WTC11 (cell line): ENCODE results near the gene WDR90. TPM values are rescaled to one million over a fixed set of nuclear protein-coding genes. Genes with fewer than 3 reads are reported as not detected.

Source experiments
- ATAC-seq: fragments of 200-7000 bp; cut with Tn5 transposase; 2 replicates; pipeline ENCODE4 v1.10.0; 2021; ENCODE audit warnings: mild to moderate bottlenecking, moderate library complexity
- CTCF ChIA-PET: fragments of 300-600 bp; sonication (Branson Sonifier 250); formaldehyde crosslinking; loops from one replicate; lab custom pipeline; 2021; ENCODE audit warnings: antibody characterized with exemption; lab: Charles Lee
- POLR2A ChIA-PET: fragments of 350-600 bp; sonication (Branson Sonifier 250); formaldehyde crosslinking; loops from one replicate; lab custom pipeline; 2021; ENCODE audit warnings: antibody characterized with exemption; lab: Charles Lee
- DNase-seq: peaks from one replicate; pipeline ENCODE4 v3.0.0; 2021; ENCODE audit warnings: low spot score
- H3K27ac Mint-ChIP-seq: 2 replicates; pipeline ENCODE4 v1.8.0; 2021; ENCODE audit warnings: mixed read lengths
- H3K27me3 Mint-ChIP-seq: 2 replicates; pipeline ENCODE4 v1.8.0; 2021; ENCODE audit warnings: low read depth, mild to moderate bottlenecking, moderate library complexity, mixed read lengths
- H3K36me3 Mint-ChIP-seq: 2 replicates; pipeline ENCODE4 v1.8.0; 2021; ENCODE audit warnings: mixed read lengths
- H3K4me1 Mint-ChIP-seq: 2 replicates; pipeline ENCODE4 v1.8.0; 2022; ENCODE audit warnings: mixed read lengths
- H3K4me3 Mint-ChIP-seq: 2 replicates; pipeline ENCODE4 v1.8.0; 2021; ENCODE audit warnings: mild to moderate bottlenecking, moderate library complexity, mixed read lengths
- H3K9me3 Mint-ChIP-seq: 2 replicates; pipeline ENCODE4 v1.8.0; 2021; ENCODE audit warnings: mixed read lengths
- CBFB ChIP-seq: sonication (generic); formaldehyde crosslinking; IDR thresholded peaks from 2 replicates; pipeline ENCODE4 v1.8.1; 2022; ENCODE audit warnings: mild to moderate bottlenecking, low read depth, missing genetic modification reagents
- CREM ChIP-seq: sonication (generic); formaldehyde crosslinking; IDR thresholded peaks from 2 replicates; pipeline ENCODE4 v1.8.1; 2022; ENCODE audit warnings: mild to moderate bottlenecking, missing genetic modification reagents, moderate library complexity
- ELF4 ChIP-seq: sonication (generic); formaldehyde crosslinking; IDR thresholded peaks from 2 replicates; pipeline ENCODE4 v1.8.1; 2022; ENCODE audit warnings: low read depth, mild to moderate bottlenecking, moderate library complexity, missing genetic modification reagents
- FOXK1 ChIP-seq: sonication (generic); formaldehyde crosslinking; IDR thresholded peaks from 2 replicates; pipeline ENCODE4 v1.8.0; 2022; ENCODE audit warnings: mild to moderate bottlenecking, moderate library complexity, missing genetic modification reagents
- GRHL2 ChIP-seq: fragments of 250-450 bp; sonication (Bioruptor Pico); IDR thresholded peaks from 2 replicates; pipeline ENCODE4 v1.8.0; 2022; ENCODE audit warnings: mild to moderate bottlenecking, moderate library complexity; ENCODE audit not compliant: insufficient replicate concordance, severe bottlenecking
- JAZF1 ChIP-seq: fragments of 250-450 bp; sonication (Bioruptor Pico); IDR thresholded peaks from 2 replicates; pipeline ENCODE4 v1.9.0; 2021; ENCODE audit warnings: moderate library complexity, mild to moderate bottlenecking, inconsistent platforms
- NFATC4 ChIP-seq: fragments of 250-450 bp; sonication (Bioruptor Pico); IDR thresholded peaks from 2 replicates; pipeline ENCODE4 v1.9.0; 2021; ENCODE audit warnings: mild to moderate bottlenecking
- NFYB ChIP-seq: sonication (generic); formaldehyde crosslinking; conservative IDR thresholded peaks from 2 replicates; pipeline ENCODE4 v1.8.0; 2022; ENCODE audit warnings: low read depth, missing genetic modification reagents
- NR3C1 ChIP-seq: sonication (generic); formaldehyde crosslinking; conservative IDR thresholded peaks from 2 replicates; pipeline ENCODE4 v1.8.1; 2023; ENCODE audit warnings: low read depth, mild to moderate bottlenecking, missing genetic modification reagents
- PRRX2 ChIP-seq: fragments of 250-450 bp; sonication (Bioruptor Pico); IDR thresholded peaks from 2 replicates; pipeline ENCODE4 v1.8.0; 2021; ENCODE audit warnings: mild to moderate bottlenecking
- SMAD4 ChIP-seq: sonication (generic); formaldehyde crosslinking; IDR thresholded peaks from 2 replicates; pipeline ENCODE4 v1.8.0; 2022; ENCODE audit warnings: mild to moderate bottlenecking, missing genetic modification reagents
- TCF7 ChIP-seq: sonication (generic); formaldehyde crosslinking; IDR thresholded peaks from 2 replicates; pipeline ENCODE4 v1.8.0; 2022; ENCODE audit warnings: mild to moderate bottlenecking, low read depth, missing genetic modification reagents, moderate library complexity
- TEAD4 ChIP-seq: sonication (generic); formaldehyde crosslinking; IDR thresholded peaks from 2 replicates; pipeline ENCODE4 v1.8.0; 2022; ENCODE audit warnings: mild to moderate bottlenecking, missing genetic modification reagents
- ZNF121 ChIP-seq: sonication (generic); formaldehyde crosslinking; IDR thresholded peaks from 2 replicates; pipeline ENCODE4 v1.8.0; 2023; ENCODE audit warnings: missing genetic modification reagents
- ZNF138 ChIP-seq: sonication (generic); formaldehyde crosslinking; conservative IDR thresholded peaks from 2 replicates; pipeline ENCODE4 v1.8.1; 2022; ENCODE audit warnings: mild to moderate bottlenecking, moderate library complexity, missing genetic modification reagents
- ZNF232 ChIP-seq: sonication (generic); formaldehyde crosslinking; IDR thresholded peaks from 2 replicates; pipeline ENCODE4 v1.8.0; 2022; ENCODE audit warnings: mild to moderate bottlenecking, missing genetic modification reagents
- ZNF263 ChIP-seq: sonication (generic); formaldehyde crosslinking; IDR thresholded peaks from 2 replicates; pipeline ENCODE4 v1.8.1; 2022; ENCODE audit warnings: low read depth, mild to moderate bottlenecking, moderate library complexity, missing genetic modification reagents
- ZNF671 ChIP-seq: fragments of 250-450 bp; sonication (Bioruptor Pico); IDR thresholded peaks from 2 replicates; pipeline ENCODE4 v1.8.0; 2021; ENCODE audit warnings: mild to moderate bottlenecking
- total RNA-seq: library from RNA; stranded (reverse); gene quantifications from 3 replicates; pipeline ENCODE4 v1.2.3, GENCODE V29; 2021
- TF ChIP-seq, protein P1 (sequence below): sonication (generic); formaldehyde crosslinking; IDR thresholded peaks from 2 replicates; pipeline ENCODE4 v1.8.1; 2022; ENCODE audit warnings: mild to moderate bottlenecking, moderate library complexity, missing genetic modification reagents
- TF ChIP-seq, protein P2 (sequence below): fragments of 250-450 bp; sonication (Bioruptor Pico); IDR thresholded peaks from 2 replicates; pipeline ENCODE4 v1.9.0; 2021; ENCODE audit warnings: mild to moderate bottlenecking
- TF ChIP-seq, protein P3 (sequence below): sonication (generic); formaldehyde crosslinking; conservative IDR thresholded peaks from 2 replicates; pipeline ENCODE4 v1.8.1; 2023; ENCODE audit warnings: mild to moderate bottlenecking, low read depth, missing genetic modification reagents, moderate library complexity
- TF ChIP-seq, protein P4 (sequence below): fragments of 250-450 bp; sonication (Bioruptor Pico); IDR thresholded peaks from 2 replicates; pipeline ENCODE4 v1.9.0; 2021; ENCODE audit warnings: moderate library complexity, mild to moderate bottlenecking, inconsistent platforms, borderline replicate concordance
- TF ChIP-seq, protein P5 (sequence below): sonication (generic); formaldehyde crosslinking; IDR thresholded peaks from 2 replicates; pipeline ENCODE4 v1.8.1; 2022; ENCODE audit warnings: low read depth, mild to moderate bottlenecking, moderate library complexity, missing genetic modification reagents, borderline replicate concordance

Gene WDR90
- total RNA-seq, 1 experiment from 2014 or later: 75.8 TPM

DNA sequence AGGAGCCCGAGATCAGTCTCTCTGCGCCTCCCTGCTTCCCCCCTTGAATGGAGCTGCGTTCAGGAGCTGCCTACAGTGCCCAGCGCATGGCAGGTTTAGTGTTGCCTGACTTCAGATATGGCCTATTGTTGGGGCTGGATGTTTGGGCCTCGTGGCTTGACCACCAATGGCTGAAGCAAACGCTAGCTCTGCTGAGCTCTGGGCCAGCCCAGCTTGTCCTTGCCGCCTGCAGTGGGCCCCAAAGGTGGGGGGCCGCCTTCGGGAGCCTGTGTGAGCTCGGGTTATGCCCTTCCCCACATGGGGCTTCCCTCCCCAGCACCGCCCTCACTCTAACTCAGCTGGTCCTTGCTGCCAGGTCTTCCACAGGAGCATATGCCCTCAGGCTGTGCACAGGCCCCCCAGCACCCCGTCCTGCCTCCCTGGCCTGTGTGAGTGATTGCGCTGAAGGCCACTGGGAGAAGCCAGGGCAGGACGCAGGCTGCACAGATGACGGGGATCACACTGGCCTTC lies 11.1 kb upstream of the WDR90 start (continued):
- TF ChIP-seq ZNF232 (CRISPR knock-in tag) (no peak), PRRX2 (CRISPR knock-in tag) (no peak), ZNF121 (CRISPR knock-in tag) (no peak)

DNA sequence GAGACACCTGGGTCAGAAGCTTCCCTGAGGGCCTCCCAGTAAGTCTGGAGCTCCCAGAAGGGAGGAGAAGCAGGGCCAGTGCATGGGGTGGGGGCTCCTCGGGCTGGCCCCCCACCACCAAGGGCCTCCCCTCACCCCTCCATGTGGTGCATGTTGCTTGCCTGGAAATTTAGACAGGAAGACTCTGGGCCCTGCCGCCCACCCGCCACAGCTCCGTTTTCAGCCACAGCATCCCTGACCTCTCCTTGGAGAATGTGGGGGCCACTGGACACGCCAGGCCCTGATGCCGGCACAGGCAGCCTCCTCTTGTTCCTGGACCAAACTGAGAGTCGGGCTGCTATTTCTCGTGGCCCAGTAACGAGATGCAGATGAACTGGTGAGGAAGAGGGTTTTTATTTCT lies 10.3 kb upstream of the WDR90 start:
- no peak for DNase-seq
- Mint-ChIP-seq H3K4me3 (peak overlapping the region; percentile 36), H3K27me3 (peaks cover 4% of the 10 kb centered on the region; the same call in 1 of the 2 replicates), H3K27ac (peak overlapping the region; percentile 72), H3K9me3 (no peaks in the 10 kb centered on the region), H3K36me3 (no peaks in the 10 kb centered on the region), H3K4me1 (peaks cover 19% of the 10 kb centered on the region)
- ChIA-PET POLR2A (interaction anchor here (0.8 to 1.5 kb wide), 2 partner anchors 9 to 22 kb away, joined by 5 to 7 read pairs; no protein-coding TSS in a partner anchor), CTCF (interaction anchor here (0.5 to 4.0 kb wide), 13 partner anchors 9 to 361 kb away, joined by 3 to 37 read pairs (median 5); partner anchors contain the start of genes RHOT2 and WDR90)
- no peak for ATAC-seq
- TF ChIP-seq CBFB (CRISPR knock-in tag) (no peak), ZNF671 (no peak)
- TF ChIP-seq, protein P1, sequence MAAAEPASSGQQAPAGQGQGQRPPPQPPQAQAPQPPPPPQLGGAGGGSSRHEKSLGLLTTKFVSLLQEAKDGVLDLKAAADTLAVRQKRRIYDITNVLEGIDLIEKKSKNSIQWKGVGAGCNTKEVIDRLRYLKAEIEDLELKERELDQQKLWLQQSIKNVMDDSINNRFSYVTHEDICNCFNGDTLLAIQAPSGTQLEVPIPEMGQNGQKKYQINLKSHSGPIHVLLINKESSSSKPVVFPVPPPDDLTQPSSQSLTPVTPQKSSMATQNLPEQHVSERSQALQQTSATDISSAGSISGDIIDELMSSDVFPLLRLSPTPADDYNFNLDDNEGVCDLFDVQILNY: no peak

DNA sequence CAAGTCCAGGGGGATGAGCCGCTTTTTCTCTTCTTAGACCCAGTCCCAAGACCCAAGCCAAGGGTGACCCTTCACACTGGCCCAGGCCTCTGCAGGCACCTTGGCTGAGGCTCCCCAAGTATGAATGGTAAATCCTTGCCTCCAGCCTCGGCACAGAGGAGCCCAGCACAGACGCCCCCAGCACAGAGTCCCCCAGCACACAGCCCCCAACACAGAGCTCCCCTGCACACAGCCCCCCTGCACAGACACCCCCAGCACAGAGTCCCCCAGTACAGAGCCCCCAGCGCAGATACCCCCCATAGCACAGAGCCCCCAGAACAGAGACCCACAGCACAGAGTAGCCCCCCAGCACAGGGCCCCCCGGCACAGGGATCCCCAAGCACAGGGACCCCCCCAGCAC lies 8.6 kb upstream of the WDR90 start:
- no peaks in the 10 kb centered on the region for H3K9me3 Mint-ChIP-seq
- H3K4me3 Mint-ChIP-seq: peak overlapping the region; percentile 51
- DNase-seq (no peak), ATAC-seq (no peak)
- ChIA-PET CTCF (no interaction called here), POLR2A (no interaction called here)
- TF ChIP-seq, protein P2, sequence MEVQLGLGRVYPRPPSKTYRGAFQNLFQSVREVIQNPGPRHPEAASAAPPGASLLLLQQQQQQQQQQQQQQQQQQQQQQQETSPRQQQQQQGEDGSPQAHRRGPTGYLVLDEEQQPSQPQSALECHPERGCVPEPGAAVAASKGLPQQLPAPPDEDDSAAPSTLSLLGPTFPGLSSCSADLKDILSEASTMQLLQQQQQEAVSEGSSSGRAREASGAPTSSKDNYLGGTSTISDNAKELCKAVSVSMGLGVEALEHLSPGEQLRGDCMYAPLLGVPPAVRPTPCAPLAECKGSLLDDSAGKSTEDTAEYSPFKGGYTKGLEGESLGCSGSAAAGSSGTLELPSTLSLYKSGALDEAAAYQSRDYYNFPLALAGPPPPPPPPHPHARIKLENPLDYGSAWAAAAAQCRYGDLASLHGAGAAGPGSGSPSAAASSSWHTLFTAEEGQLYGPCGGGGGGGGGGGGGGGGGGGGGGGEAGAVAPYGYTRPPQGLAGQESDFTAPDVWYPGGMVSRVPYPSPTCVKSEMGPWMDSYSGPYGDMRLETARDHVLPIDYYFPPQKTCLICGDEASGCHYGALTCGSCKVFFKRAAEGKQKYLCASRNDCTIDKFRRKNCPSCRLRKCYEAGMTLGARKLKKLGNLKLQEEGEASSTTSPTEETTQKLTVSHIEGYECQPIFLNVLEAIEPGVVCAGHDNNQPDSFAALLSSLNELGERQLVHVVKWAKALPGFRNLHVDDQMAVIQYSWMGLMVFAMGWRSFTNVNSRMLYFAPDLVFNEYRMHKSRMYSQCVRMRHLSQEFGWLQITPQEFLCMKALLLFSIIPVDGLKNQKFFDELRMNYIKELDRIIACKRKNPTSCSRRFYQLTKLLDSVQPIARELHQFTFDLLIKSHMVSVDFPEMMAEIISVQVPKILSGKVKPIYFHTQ (CRISPR knock-in tag): no peak
- TF ChIP-seq GRHL2 (CRISPR knock-in tag): no peak
- TF ChIP-seq ZNF263: no peak
- TF ChIP-seq, protein P3, sequence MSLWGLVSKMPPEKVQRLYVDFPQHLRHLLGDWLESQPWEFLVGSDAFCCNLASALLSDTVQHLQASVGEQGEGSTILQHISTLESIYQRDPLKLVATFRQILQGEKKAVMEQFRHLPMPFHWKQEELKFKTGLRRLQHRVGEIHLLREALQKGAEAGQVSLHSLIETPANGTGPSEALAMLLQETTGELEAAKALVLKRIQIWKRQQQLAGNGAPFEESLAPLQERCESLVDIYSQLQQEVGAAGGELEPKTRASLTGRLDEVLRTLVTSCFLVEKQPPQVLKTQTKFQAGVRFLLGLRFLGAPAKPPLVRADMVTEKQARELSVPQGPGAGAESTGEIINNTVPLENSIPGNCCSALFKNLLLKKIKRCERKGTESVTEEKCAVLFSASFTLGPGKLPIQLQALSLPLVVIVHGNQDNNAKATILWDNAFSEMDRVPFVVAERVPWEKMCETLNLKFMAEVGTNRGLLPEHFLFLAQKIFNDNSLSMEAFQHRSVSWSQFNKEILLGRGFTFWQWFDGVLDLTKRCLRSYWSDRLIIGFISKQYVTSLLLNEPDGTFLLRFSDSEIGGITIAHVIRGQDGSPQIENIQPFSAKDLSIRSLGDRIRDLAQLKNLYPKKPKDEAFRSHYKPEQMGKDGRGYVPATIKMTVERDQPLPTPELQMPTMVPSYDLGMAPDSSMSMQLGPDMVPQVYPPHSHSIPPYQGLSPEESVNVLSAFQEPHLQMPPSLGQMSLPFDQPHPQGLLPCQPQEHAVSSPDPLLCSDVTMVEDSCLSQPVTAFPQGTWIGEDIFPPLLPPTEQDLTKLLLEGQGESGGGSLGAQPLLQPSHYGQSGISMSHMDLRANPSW: no peak
- no peak for TF ChIP-seq NFATC4 (CRISPR knock-in tag)
- no peak for TF ChIP-seq TCF7
- TF ChIP-seq TEAD4 (CRISPR knock-in tag): no peak
- TF ChIP-seq, protein P4, sequence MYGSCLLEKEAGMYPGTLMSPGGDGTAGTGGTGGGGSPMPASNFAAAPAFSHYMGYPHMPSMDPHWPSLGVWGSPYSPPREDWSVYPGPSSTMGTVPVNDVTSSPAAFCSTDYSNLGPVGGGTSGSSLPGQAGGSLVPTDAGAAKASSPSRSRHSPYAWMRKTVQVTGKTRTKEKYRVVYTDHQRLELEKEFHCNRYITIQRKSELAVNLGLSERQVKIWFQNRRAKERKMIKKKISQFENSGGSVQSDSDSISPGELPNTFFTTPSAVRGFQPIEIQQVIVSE (CRISPR knock-in tag): no peak
- no peak for TF ChIP-seq SMAD4 (CRISPR knock-in tag)
- TF ChIP-seq ZNF671: no peak
- TF ChIP-seq FOXK1 (CRISPR knock-in tag): no peak
- no peak for TF ChIP-seq ZNF232 (CRISPR knock-in tag)
- no peak for TF ChIP-seq CREM (CRISPR knock-in tag)
- no peak for TF ChIP-seq NFYB (CRISPR knock-in tag)
- no peak for TF ChIP-seq ZNF138 (CRISPR knock-in tag)
- no peak for TF ChIP-seq ELF4 (CRISPR knock-in tag)
- no peak for TF ChIP-seq NR3C1
- TF ChIP-seq, protein P5, sequence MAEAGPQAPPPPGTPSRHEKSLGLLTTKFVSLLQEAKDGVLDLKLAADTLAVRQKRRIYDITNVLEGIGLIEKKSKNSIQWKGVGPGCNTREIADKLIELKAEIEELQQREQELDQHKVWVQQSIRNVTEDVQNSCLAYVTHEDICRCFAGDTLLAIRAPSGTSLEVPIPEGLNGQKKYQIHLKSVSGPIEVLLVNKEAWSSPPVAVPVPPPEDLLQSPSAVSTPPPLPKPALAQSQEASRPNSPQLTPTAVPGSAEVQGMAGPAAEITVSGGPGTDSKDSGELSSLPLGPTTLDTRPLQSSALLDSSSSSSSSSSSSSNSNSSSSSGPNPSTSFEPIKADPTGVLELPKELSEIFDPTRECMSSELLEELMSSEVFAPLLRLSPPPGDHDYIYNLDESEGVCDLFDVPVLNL (CRISPR knock-in tag): no peak
- TF ChIP-seq JAZF1 (CRISPR knock-in tag): no peak
- H3K27me3 Mint-ChIP-seq: peaks cover 4% of the 10 kb centered on the region; the same call in 1 of the 2 replicates
- H3K36me3 Mint-ChIP-seq: no peaks in the 10 kb centered on the region
- H3K4me1 Mint-ChIP-seq: peaks cover 26% of the 10 kb centered on the region
- no peak overlapping the region for H3K27ac Mint-ChIP-seq
